Progenitor cell of endocrine pancreas (in vitro differentiated cells): ENCODE measurements around the gene ENTREP1. TPM values are rescaled to one million over a fixed set of nuclear protein-coding genes. Genes with fewer than 3 reads are reported as not detected.
"Not testable (repeated sequence)": the region's sequence is repeated elsewhere in the genome, so short reads cannot be mapped to it uniquely, and the experiment has no call there.

Experiments used
- DNase-seq: peaks from one replicate; pipeline ENCODE4 v3.0.0; 2021; ENCODE audit warnings: low spot score; ENCODE audit not compliant: unreplicated experiment
- H3K27ac Mint-ChIP-seq: 2 replicates; pipeline ENCODE4 v1.8.0; 2021; ENCODE audit warnings: mild to moderate bottlenecking, moderate library complexity, mixed read lengths
- H3K27me3 Mint-ChIP-seq: 2 replicates; pipeline ENCODE4 v1.8.0; 2021; ENCODE audit warnings: mixed read lengths
- H3K36me3 Mint-ChIP-seq: 2 replicates; pipeline ENCODE4 v1.8.0; 2022; ENCODE audit warnings: mixed read lengths; ENCODE audit not compliant: insufficient read depth
- H3K4me1 Mint-ChIP-seq: 2 replicates; pipeline ENCODE4 v1.8.0; 2021; ENCODE audit warnings: low read depth, mixed read lengths
- H3K4me3 Mint-ChIP-seq: 2 replicates; pipeline ENCODE4 v1.8.0; 2021; ENCODE audit warnings: low read depth, mild to moderate bottlenecking, moderate library complexity, mixed read lengths
- H3K9me3 Mint-ChIP-seq: 2 replicates; pipeline ENCODE4 v1.8.0; 2021; ENCODE audit warnings: low read depth, mixed read lengths
- total RNA-seq: library from RNA; stranded (reverse); gene quantifications from 2 replicates; pipeline ENCODE4 v1.2.1, GENCODE V29; 2021
- TF ChIP-seq, protein P1 (sequence below): fragments of 200-600 bp; sonication (generic); IDR thresholded peaks from one replicate; pipeline ENCODE4 v1.5.0; 2021; ENCODE audit warnings: antibody characterized with exemption, mild to moderate bottlenecking; ENCODE audit not compliant: unreplicated experiment

Gene ENTREP1
- total RNA-seq, 1 donor from 2014 or later = 3.6 TPM

DNA sequence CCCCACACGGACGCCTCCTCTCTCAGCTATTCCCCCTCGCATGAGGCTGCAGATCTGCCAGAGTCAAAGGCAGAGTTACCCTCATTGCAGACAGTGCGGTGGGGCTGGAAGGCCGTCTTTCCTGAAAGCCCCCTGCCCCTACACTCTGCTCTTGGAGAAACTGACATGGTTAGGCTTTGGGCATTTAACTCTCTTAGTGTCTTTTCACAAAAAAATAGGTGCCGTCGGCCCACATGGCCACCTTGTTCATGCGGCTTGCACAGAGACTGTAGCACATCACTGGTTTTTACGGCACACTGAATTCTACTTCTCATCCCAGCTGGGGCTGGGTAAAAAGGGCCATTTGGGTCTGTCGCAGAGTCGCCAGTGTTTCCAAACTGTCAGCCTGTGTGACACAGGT is 107.6 kb downstream of the ENTREP1 start:
- TF ChIP-seq, protein P1, sequence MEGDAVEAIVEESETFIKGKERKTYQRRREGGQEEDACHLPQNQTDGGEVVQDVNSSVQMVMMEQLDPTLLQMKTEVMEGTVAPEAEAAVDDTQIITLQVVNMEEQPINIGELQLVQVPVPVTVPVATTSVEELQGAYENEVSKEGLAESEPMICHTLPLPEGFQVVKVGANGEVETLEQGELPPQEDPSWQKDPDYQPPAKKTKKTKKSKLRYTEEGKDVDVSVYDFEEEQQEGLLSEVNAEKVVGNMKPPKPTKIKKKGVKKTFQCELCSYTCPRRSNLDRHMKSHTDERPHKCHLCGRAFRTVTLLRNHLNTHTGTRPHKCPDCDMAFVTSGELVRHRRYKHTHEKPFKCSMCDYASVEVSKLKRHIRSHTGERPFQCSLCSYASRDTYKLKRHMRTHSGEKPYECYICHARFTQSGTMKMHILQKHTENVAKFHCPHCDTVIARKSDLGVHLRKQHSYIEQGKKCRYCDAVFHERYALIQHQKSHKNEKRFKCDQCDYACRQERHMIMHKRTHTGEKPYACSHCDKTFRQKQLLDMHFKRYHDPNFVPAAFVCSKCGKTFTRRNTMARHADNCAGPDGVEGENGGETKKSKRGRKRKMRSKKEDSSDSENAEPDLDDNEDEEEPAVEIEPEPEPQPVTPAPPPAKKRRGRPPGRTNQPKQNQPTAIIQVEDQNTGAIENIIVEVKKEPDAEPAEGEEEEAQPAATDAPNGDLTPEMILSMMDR = no peak
- Mint-ChIP-seq H3K9me3 (peaks cover 3% of the 10 kb centered on the region), H3K27me3 (peaks cover 4% of the 10 kb centered on the region), H3K36me3 (peaks cover 1% of the 10 kb centered on the region), H3K27ac (peak overlapping the region; percentile 34), H3K4me1 (no peaks in the 10 kb centered on the region), H3K4me3 (no peak overlapping the region)
- DNase-seq = no peak

DNA sequence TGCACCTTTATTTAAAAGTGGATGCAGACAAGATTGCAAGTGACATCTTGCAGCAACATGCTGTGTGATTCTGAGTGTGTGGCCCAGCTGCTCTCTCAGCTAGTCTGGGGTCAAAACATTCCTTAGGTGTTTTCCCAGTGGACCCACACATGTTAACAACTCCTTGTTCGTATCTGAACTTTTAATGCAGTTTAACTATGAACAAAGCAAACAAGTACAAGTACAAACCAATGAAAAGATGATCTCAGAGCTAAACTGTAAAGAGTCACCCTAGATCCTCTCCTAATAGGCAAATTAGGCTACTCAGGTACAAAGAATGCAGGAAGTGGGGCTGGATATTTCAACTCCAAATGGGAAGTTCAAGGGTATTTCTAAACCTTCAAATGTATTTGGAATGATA is 108.4 kb downstream of the ENTREP1 start:
- Mint-ChIP-seq H3K4me1 (no peaks in the 10 kb centered on the region), H3K27ac (no peak overlapping the region), H3K36me3 (peaks cover 1% of the 10 kb centered on the region), H3K27me3 (peaks cover 4% of the 10 kb centered on the region), H3K4me3 (no peak overlapping the region), H3K9me3 (peaks cover 3% of the 10 kb centered on the region)
- no peak for DNase-seq
- TF ChIP-seq, protein P1 = no peak

DNA sequence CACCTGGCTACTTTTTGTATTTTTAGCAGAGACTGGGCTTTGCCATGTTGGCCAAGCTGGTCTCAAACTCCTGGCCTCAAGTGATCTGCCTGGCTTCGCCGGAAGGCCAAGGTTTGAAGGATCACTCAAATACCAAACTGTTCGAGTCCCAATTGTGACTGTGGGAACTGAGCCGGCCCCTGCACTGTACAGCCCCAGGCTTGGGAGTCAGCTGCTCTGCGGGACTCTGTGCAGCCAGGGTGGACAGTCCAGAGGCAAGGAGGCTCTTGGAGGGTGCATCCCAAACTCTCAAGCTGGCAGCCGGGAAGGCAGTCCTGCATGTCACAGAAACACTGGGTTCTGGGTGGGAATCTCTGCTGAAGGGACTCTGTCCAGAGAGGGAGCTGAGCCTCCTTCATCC is 109.0 kb downstream of the ENTREP1 start:
- no peaks in the 10 kb centered on the region for H3K4me1 Mint-ChIP-seq
- H3K36me3 Mint-ChIP-seq = peaks cover 1% of the 10 kb centered on the region
- H3K9me3 Mint-ChIP-seq = peaks cover 3% of the 10 kb centered on the region
- no peak for DNase-seq
- TF ChIP-seq, protein P1 = no peak
- H3K4me3 Mint-ChIP-seq = no peak overlapping the region
- H3K27ac Mint-ChIP-seq = no peak overlapping the region
- H3K27me3 Mint-ChIP-seq = peaks cover 4% of the 10 kb centered on the region

DNA sequence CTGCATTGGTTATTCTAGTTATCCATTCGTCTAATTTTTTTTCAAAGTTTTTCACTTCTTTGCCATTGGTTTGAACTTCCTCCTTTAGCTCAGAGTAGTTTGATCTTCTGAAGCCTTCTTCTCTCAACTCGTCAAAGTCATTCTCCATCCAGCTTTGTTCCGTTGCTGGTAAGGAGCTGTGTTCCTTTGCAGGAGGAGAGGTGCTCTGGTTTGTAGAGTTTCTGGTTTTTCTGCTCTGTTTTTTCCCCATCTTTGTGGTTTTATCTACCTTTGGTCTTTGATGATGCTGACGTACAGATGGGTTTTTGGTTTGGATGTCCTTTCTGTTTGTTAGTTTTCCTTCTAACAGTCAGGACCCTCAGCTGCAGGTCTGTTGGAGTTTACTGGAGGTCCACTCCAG is 114.6 kb downstream of the ENTREP1 start:
- not testable (repeated sequence) for H3K27ac Mint-ChIP-seq

DNA sequence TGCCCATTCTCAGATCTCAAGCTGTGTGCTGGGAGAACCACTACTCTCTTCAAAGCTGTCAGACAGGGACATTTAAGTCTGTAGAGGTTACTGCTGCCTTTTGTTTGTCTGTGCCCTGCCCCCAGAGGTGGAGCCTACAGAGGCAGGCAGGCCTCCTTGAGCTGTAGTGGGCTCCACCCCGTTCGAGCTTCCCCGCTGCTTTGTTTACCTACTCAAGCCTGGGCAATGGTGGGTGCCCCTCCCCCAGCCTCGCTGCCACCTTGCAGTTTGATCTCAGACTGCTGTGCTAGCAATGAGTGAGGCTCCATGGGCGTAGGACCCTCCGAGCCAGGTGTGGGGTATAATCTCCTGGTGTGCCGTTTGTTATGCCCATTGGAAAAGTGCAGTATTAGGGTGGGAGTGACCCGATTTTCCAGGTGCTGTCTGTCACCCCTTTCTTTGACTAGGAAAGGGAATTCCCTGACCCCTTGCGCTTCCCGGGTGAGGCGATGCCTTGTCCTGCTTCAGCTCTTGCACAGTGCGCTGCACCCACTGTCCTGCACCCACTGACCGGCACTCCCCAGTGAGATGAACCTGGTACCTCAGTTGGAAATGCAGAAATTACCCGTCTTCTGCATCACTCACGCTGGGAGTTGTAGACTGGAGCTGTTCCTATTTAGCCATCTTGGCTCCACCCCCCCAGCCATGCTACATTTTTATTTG is 115.4 kb downstream of the ENTREP1 start:
- not testable (repeated sequence) for H3K4me3 Mint-ChIP-seq, H3K36me3 Mint-ChIP-seq, H3K9me3 Mint-ChIP-seq, H3K27ac Mint-ChIP-seq, H3K4me1 Mint-ChIP-seq, H3K27me3 Mint-ChIP-seq, DNase-seq

More for the DNA sequence above, 114.6 kb downstream of the ENTREP1 start:
- H3K9me3 Mint-ChIP-seq, H3K36me3 Mint-ChIP-seq, H3K27me3 Mint-ChIP-seq, DNase-seq, H3K4me1 Mint-ChIP-seq, H3K4me3 Mint-ChIP-seq: not testable (repeated sequence)

Other genes starting within 250 kb of the ENTREP1 start
- gene TJP2, start 150.9 kb upstream of the ENTREP1 start, total RNA-seq = 234 and 254 TPM in 2 replicates